Activated T-helper 9 cell treated with anti-CD3 and anti-CD28 coated beads, Interleukin-2, amount 50 U/mL, for 16 hours (primary cell): ENCODE results near the gene SLC1A3.

Experiments used
- DNase-seq: peaks from one replicate; pipeline ENCODE4 v3.0.0-alpha.2; 2020; ENCODE audit warnings: low read depth

SLC1A3 gene

DNA sequence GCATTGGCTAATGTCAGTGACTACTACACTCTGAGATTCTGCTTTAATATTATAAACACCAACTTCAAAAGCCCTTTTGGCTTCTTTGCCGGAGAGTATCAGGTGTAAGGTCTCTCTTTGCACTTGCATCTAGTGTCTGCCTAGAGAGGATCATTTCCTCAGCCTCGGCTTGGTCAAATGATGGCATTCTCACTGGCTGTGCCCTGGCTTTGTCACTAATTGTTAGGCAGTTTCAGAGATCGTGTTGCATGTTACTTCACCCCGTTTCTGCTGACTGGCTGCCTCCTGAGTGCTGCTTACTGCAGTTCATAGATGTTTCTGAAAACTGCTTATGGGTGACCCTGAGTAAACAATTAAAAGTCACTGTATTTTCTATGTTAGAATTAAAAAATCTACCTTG is 48.8 kb downstream of the SLC1A3 start:
- DNase-seq, result no peak

DNA sequence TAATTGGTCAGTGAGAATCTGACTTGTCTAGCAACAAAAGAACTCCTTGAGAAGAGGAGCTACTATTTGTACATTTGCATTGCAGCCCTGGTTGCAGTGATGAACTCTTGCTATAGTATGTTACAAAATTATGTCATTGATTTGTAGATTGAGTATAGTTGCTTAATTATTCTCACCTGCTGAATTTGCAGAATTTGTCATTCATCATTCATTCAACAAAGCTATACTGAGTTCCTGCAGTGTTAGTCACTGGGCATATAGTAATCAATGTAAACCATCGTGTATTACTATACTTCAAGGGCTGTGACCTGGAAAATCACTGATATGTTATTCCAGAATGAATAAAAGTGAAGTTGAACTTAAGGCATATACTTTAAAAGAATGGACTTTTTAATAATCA is 50.1 kb downstream of the SLC1A3 start:
- DNase-seq, result no peak

GRCh38 chr5:36657563-36657995 is 51.2 kb downstream of the SLC1A3 start:
- no peak for DNase-seq

- DNase-seq, result no peak
Observed at GRCh38 chr5:36658038-36658756, 51.8 kb downstream of the SLC1A3 start.

- no peak for DNase-seq
Observed at GRCh38 chr5:36659411-36659810, 53.0 kb downstream of the SLC1A3 start.

GRCh38 chr5:36660397-36661049 is 54.1 kb downstream of the SLC1A3 start:
- DNase-seq, result no peak

- no peak for DNase-seq
Observed at GRCh38 chr5:36661456-36662220, 55.2 kb downstream of the SLC1A3 start.

- DNase-seq, result no peak
Observed at GRCh38 chr5:36662291-36662851, 56.0 kb downstream of the SLC1A3 start.

DNA sequence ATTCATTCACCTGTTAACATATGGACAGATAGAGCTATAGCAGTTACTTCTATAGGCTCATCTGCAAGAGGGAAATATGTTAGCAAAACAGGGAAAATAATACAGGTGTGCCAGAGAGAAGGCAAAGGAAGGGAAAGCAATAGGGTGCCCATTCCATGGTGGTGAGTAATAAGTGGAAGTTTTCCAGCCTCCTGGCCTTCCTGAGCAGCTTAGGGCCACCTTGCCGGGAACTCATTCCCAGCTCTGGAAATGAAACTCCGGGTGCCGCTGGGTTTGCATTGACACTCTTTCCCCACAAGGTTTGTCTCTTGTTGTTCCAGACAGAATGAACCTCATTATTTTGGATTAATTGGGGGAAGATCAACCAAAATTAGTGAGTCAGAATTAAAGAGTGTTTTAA is 58.4 kb downstream of the SLC1A3 start:
- DNase-seq, result no peak

GRCh38 chr5:36665628-36666027 is 59.2 kb downstream of the SLC1A3 start:
- no peak for DNase-seq

GRCh38 chr5:36666274-36666673 is 59.9 kb downstream of the SLC1A3 start:
- DNase-seq, result no peak

GRCh38 chr5:36666986-36667385 is 60.6 kb downstream of the SLC1A3 start:
- no peak for DNase-seq

GRCh38 chr5:36667824-36668223 is 61.4 kb downstream of the SLC1A3 start:
- no peak for DNase-seq

DNA sequence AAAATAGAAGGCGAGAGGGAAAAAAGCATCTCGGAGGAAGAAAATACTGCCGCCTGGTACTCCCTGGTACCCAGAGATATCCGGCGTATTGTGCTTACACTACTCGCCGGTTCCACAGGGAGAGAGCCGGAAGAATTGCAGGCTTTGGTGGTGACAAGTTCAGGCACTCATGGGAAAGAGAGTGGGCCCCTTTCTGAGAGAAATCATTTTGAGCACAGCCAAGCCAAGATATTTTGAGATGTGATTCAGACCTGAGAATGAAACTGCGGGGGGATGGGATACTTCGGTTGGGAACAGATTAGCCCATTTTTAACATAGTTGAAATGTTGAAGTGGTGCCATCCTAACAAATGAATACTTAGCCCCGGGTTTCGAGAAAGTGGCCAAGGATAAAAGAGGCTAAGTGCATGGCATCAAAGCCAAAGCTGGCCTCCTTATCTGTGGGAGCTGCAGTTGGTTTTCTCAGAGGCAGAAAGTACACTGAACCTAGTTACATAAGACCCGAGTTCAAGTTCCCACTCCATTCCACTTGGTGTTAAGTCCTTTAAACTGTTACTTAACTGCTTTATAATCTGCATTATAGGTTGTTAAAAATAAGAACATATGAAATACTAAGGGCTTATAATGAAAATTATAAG is 62.7 kb downstream of the SLC1A3 start:
- no peak for DNase-seq

- no peak for DNase-seq
Observed at GRCh38 chr5:36670548-36670947, 64.1 kb downstream of the SLC1A3 start.

- no peak for DNase-seq
Observed at GRCh38 chr5:36675282-36675681, 68.9 kb downstream of the SLC1A3 start.

GRCh38 chr5:36679221-36679989 is 73.0 kb downstream of the SLC1A3 start:
- DNase-seq, result no peak

- DNase-seq, result no peak
Observed at GRCh38 chr5:36680066-36680465, 73.7 kb downstream of the SLC1A3 start.

DNA sequence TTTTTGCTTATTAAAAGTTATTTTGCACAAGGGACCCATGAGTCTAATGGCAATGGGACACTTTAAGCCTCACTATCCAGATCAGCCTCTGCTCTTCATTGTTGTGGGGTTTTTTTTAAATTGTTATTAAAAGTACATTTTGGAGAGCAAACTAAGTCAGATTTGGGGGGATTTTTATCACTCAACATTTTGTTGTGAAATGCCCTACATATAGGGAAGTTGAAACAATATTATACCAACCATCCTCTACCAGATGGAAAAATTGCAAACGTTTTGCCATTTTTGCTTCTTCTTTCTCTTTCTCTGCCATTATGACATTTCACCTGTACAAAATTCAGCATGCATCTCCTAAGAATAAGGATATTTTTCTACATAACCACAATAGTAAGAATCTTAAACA is 75.3 kb downstream of the SLC1A3 start:
- no peak for DNase-seq

DNA sequence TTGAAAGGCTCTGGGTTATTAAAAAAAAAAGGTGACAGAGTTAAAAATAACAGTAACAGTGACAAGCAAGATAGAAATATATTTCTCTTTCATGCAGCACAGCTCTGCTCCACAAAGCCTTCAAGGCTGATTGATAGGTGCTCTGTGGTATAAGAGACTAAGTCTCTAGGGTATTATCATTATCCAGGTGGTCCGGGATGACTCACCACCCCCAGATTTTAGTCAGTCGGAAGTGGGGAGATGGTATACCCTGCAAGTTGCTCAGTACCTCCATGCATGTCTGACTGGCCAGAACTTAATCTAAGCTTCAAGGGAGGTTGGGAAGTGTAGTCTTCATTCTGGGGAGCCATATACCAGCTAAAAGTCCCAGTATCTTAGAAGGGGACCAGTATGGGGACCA is 76.1 kb downstream of the SLC1A3 start:
- DNase-seq, result no peak

GRCh38 chr5:36683821-36684434 is 77.5 kb downstream of the SLC1A3 start:
- no peak for DNase-seq
